SK-N-SH (cell line): ENCODE data around the gene FKRP. TPM values are rescaled to one million over a fixed set of nuclear protein-coding genes. Genes with fewer than 3 reads are reported as not detected.

Experiments used
- CTCF ChIA-PET: fragments of 300-600, 350-600 bp; formaldehyde crosslinking; extraction: SDS; loops from one replicate; lab custom pipeline; 2021; lab: Yijun Ruan, JAX
- POLR2A ChIA-PET: fragments of 350-600 bp; sonication (Branson Sonifier 250); formaldehyde crosslinking; extraction: SDS; loops from one replicate; lab custom pipeline; 2020; ENCODE audit warnings: antibody characterized with exemption, inconsistent platforms; lab: Yijun Ruan, JAX
- DNase-seq: peaks from one replicate; pipeline ENCODE4 v3.0.0; 2012
- H2AFZ ChIP-seq: fragments of 200-600 bp; sonication (generic); 2 replicates; pipeline ENCODE4 v1.8.1; 2016; ENCODE audit warnings: antibody characterized with exemption, mild to moderate bottlenecking, low read depth
- H3F3A ChIP-seq: fragments of 200-600 bp; sonication (generic); replicated peaks from 2 replicates; pipeline ENCODE3; 2016; ENCODE audit warnings: antibody characterized with exemption, mild to moderate bottlenecking; ENCODE audit not compliant: insufficient read depth
- H3K27ac ChIP-seq, 2 experiments: fragments of 200-500 bp in 1 of 2; fragments of 200-600 bp in 1 of 2; sonication (Bioruptor generic) in 1 of 2; sonication (generic), shearing (Covaris generic) in 1 of 2; 2 replicates each; pipeline versions ENCODE4 v1.5.1 to v1.6.1; 2014 to 2016; ENCODE audit warnings: low read depth in 2 of 2, inconsistent platforms in 1 of 2, low read length in 1 of 2, mild to moderate bottlenecking in 1 of 2, mixed read lengths in 1 of 2
- H3K27me3 ChIP-seq: fragments of 200-600 bp; sonication (generic), shearing (Covaris generic); 2 replicates; pipeline ENCODE4 v1.6.1; 2016; ENCODE audit warnings: mixed run types; ENCODE audit not compliant: insufficient read depth
- H3K36me3 ChIP-seq, 2 experiments: fragments of 200-500 bp in 1 of 2; fragments of 200-600 bp in 1 of 2; sonication (Bioruptor generic) in 1 of 2; sonication (generic) in 1 of 2; replicated peaks in 1 of 2; 2 replicates each; pipeline versions ENCODE3 to v1.5.1; 2014 to 2016; ENCODE audit warnings: low read length in 1 of 2, mild to moderate bottlenecking in 1 of 2; ENCODE audit not compliant: insufficient read depth in 2 of 2, control insufficient read depth in 1 of 2
- H3K4me1 ChIP-seq, 2 experiments: fragments of 200-500 bp in 1 of 2; fragments of 200-600 bp in 1 of 2; sonication (Bioruptor generic) in 1 of 2; sonication (generic), shearing (Covaris generic) in 1 of 2; 2 replicates each; pipeline versions ENCODE4 v1.5.1 to v1.6.1; 2014 to 2016; ENCODE audit warnings: low read depth in 1 of 2, low read length in 1 of 2, mixed run types in 1 of 2; ENCODE audit not compliant: insufficient read depth in 2 of 2, control insufficient read depth in 1 of 2
- H3K4me2 ChIP-seq: fragments of 200-600 bp; sonication (generic), shearing (Covaris generic); 2 replicates; pipeline ENCODE4 v1.6.1; 2017; ENCODE audit warnings: mixed run types
- H3K4me3 ChIP-seq, 2 experiments: fragments of 200-500 bp in 1 of 2; fragments of 200-600 bp in 1 of 2; sonication (Bioruptor generic) in 1 of 2; sonication (generic), shearing (Covaris generic) in 1 of 2; 2 replicates each; pipeline versions ENCODE4 v1.5.1 to v1.8.1; 2014 to 2016; ENCODE audit warnings: low read depth in 2 of 2, inconsistent platforms in 1 of 2, low read length in 1 of 2, mild to moderate bottlenecking in 1 of 2, mixed read lengths in 1 of 2, moderate library complexity in 1 of 2
- H3K79me2 ChIP-seq: fragments of 200-600 bp; sonication (generic); 2 replicates; pipeline ENCODE4 v1.8.1; 2017; ENCODE audit warnings: mild to moderate bottlenecking; ENCODE audit not compliant: insufficient read depth
- H3K9ac ChIP-seq: fragments of 200-600 bp; sonication (generic); 2 replicates; pipeline ENCODE4 v1.6.1; 2017; ENCODE audit warnings: mixed run types
- H3K9me2 ChIP-seq: fragments of 200-600 bp; sonication (generic); 2 replicates; pipeline ENCODE4 v1.6.1; 2017; ENCODE audit warnings: mixed run types
- H3K9me3 ChIP-seq: fragments of 200-600 bp; sonication (generic); 2 replicates; pipeline ENCODE4 v1.6.1; 2017; ENCODE audit warnings: mixed run types, mild to moderate bottlenecking, moderate library complexity
- H4K20me1 ChIP-seq: fragments of 200-600 bp; sonication (generic); 2 replicates; pipeline ENCODE4 v1.6.1; 2017; ENCODE audit warnings: mild to moderate bottlenecking, mixed run types; ENCODE audit not compliant: insufficient read depth
- EP300 ChIP-seq, 2 experiments: IDR thresholded peaks; 2 replicates each; pipeline versions ENCODE4 v1.4.0 to v1.6.1; 2012; ENCODE audit warnings: borderline replicate concordance in 1 of 2, low read depth in 1 of 2, low read length in 1 of 2
- EZH2phosphoT487 ChIP-seq: fragments of 200-600 bp; sonication (generic); IDR thresholded peaks from 2 replicates; pipeline ENCODE4 v1.6.1; 2017; ENCODE audit warnings: low read depth, mixed run types, mild to moderate bottlenecking, antibody characterized with exemption, moderate library complexity, borderline replicate concordance
- FOSL2 ChIP-seq: IDR thresholded peaks from 2 replicates; pipeline ENCODE4 v1.4.0; 2012; ENCODE audit warnings: low read depth, mild to moderate bottlenecking, moderate library complexity, borderline replicate concordance
- FOXJ3 ChIP-seq: sonication (generic); formaldehyde crosslinking; IDR thresholded peaks from 2 replicates; pipeline ENCODE4 v1.5.1; 2020; ENCODE audit warnings: mild to moderate bottlenecking, missing genetic modification reagents
- GATA2 ChIP-seq: sonication (generic); formaldehyde crosslinking; IDR thresholded peaks from 2 replicates; pipeline ENCODE4 v1.5.0; 2020; ENCODE audit warnings: mild to moderate bottlenecking, missing genetic modification reagents
- JUND ChIP-seq: IDR thresholded peaks from 2 replicates; pipeline ENCODE4 v1.4.0; 2012
- MXI1 ChIP-seq: IDR thresholded peaks from 2 replicates; pipeline ENCODE4 v1.6.1; 2012; ENCODE audit warnings: mild to moderate bottlenecking, low read depth, low read length, improper control_type of control experiment
- NFIC ChIP-seq: IDR thresholded peaks from 2 replicates; pipeline ENCODE4 v1.4.0; 2012; ENCODE audit warnings: borderline replicate concordance
- POLR2AphosphoS5 ChIP-seq: IDR thresholded peaks from 2 replicates; pipeline ENCODE4 v1.6.1; 2012; ENCODE audit warnings: low read depth, low read length
- RAD21 ChIP-seq: IDR thresholded peaks from 2 replicates; pipeline ENCODE4 v1.6.1; 2012; ENCODE audit warnings: mild to moderate bottlenecking, low read length
- RCOR1 ChIP-seq: fragments of 150-350 bp; IDR thresholded peaks from 2 replicates; pipeline ENCODE4 v1.6.1; 2017; ENCODE audit warnings: antibody characterized with exemption, low read length
- RFX5 ChIP-seq: IDR thresholded peaks from 2 replicates; pipeline ENCODE4 v1.6.1; 2012; ENCODE audit warnings: mild to moderate bottlenecking, improper control_type of control experiment, low read length
- SIN3A ChIP-seq: IDR thresholded peaks from 2 replicates; pipeline ENCODE4 v1.6.1; 2012; ENCODE audit warnings: low read depth, mild to moderate bottlenecking, low read length, moderate library complexity, borderline replicate concordance
- TAF1 ChIP-seq: IDR thresholded peaks from 2 replicates; pipeline ENCODE4 v1.6.1; 2012; ENCODE audit warnings: low read depth, mild to moderate bottlenecking, low read length, moderate library complexity, borderline replicate concordance
- TEAD4 ChIP-seq: IDR thresholded peaks from 2 replicates; pipeline ENCODE4 v1.4.0; 2012; ENCODE audit warnings: mild to moderate bottlenecking, borderline replicate concordance; ENCODE audit not compliant: insufficient read depth
- YY1 ChIP-seq: IDR thresholded peaks from 2 replicates; pipeline ENCODE4 v1.4.0; 2012; ENCODE audit warnings: low read depth, mild to moderate bottlenecking
- WGBS: methylation state at CpG from one replicate; pipeline ENCODE4 v1.1.6; 2017; ENCODE audit warnings: low lambda C conversion rate; 5-methylcytosine and 5-hydroxymethylcytosine counted together
- polyA plus RNA-seq, 3 experiments: library from polyadenylated mRNA; depleted of rRNA; stranded (reverse); fragments of >200 nt; gene quantifications; 2 replicates each; pipeline ENCODE4 v1.2.3, GENCODE V29; 2012
- TF ChIP-seq, protein P1 (sequence below): fragments of 150-350 bp; IDR thresholded peaks from 2 replicates; pipeline ENCODE4 v1.6.1; 2017; ENCODE audit warnings: antibody characterized with exemption, low read length, low read depth, borderline replicate concordance
- TF ChIP-seq, protein P2 (sequence below): IDR thresholded peaks from 2 replicates; pipeline ENCODE4; 2012

FKRP gene
- polyA plus RNA-seq, 1 of the 3 experiments (the other 2 are of a cell fraction), result 37.3 TPM

DNA sequence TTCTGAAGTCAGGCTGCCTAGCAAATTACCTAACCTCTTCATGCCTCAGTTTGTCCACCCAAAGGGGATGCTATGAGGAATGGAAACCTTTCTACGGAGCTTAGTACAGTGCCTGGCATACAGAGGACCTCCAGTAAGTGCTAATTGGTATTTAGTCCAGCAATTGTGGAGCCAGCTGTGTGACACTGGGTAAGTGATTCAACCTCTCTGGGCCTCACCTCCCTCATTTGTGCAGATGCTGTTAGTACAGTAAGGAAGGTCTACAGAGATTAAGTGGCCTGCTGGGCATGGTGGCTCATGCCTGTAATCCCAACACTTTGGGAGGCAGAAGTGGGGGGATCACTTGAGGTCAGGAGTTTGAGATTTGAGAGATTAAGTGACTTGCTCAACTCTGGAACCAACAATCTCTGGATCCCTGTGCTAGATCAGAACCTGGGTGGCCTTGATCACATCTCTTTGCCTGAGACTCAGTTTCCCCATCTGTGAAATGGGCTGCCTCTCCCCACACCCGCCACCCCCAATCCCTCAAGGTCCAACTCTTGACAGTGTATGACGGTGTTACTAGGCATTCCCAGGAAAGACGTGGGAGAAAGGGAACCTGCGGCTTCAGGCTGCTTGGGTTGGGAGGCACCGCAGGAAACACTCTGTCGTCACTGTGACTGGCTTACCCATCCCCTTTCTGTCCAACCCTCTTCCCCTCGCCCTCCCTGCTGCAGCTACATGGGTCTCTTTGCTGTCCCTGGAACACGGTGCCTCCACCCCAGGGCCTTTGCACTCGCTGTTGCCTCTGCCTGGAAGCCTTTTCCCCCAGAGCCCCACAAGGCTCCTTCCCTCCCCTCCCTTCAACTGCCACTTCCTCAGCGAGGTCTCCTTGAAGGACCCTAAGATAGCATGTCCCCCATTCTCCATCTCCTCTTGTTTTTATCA is 47.2 kb upstream of the FKRP start:
- DNase-seq, result no peak
- Histone ChIP-seq H3K9me2 (no peaks in the 10 kb centered on the region), H2AFZ (no peak overlapping the region), H3K4me3 (no peak overlapping the region), H3K36me3 (peaks cover 33 to 56% of the 10 kb centered on the region in 2 experiments), H3K9ac (no peak overlapping the region), H3F3A (peaks cover 8% of the 10 kb centered on the region), H3K27me3 (no peaks in the 10 kb centered on the region), H3K27ac (no peak overlapping the region), H3K4me1 (no peaks in the 10 kb centered on the region), H3K9me3 (no peaks in the 10 kb centered on the region), H3K4me2 (no peak overlapping the region), H3K79me2 (no peaks in the 10 kb centered on the region), H4K20me1 (0 out of 2 replicates have a peak, but pooled peaks cover 4% of the 10 kb centered on the region)
- 94% methylated on average over 11 of the region's 11 CpGs for WGBS
- CTCF ChIA-PET, result interaction anchor here (1.0 to 2.1 kb wide), 2 partner anchors 30 to 37 kb away, joined by 3 to 5 read pairs; no protein-coding TSS in a partner anchor
- TF ChIP-seq TEAD4 (no peak), RCOR1 (no peak), MXI1 (no peak), FOSL2 (no peak), GATA2 (CRISPR knock-in tag) (no peak), EZH2phosphoT487 (no peak), SIN3A (no peak), RAD21 (no peak), RFX5 (no peak), YY1 (no peak), NFIC (no peak), JUND (no peak), TAF1 (no peak), FOXJ3 (no peak)
- TF ChIP-seq, protein P1, sequence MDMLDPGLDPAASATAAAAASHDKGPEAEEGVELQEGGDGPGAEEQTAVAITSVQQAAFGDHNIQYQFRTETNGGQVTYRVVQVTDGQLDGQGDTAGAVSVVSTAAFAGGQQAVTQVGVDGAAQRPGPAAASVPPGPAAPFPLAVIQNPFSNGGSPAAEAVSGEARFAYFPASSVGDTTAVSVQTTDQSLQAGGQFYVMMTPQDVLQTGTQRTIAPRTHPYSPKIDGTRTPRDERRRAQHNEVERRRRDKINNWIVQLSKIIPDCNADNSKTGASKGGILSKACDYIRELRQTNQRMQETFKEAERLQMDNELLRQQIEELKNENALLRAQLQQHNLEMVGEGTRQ, result no peak
- TF ChIP-seq, protein P2, sequence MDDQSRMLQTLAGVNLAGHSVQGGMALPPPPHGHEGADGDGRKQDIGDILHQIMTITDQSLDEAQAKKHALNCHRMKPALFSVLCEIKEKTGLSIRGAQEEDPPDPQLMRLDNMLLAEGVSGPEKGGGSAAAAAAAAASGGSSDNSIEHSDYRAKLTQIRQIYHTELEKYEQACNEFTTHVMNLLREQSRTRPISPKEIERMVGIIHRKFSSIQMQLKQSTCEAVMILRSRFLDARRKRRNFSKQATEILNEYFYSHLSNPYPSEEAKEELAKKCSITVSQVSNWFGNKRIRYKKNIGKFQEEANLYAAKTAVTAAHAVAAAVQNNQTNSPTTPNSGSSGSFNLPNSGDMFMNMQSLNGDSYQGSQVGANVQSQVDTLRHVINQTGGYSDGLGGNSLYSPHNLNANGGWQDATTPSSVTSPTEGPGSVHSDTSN, result no peak
- POLR2A ChIA-PET, result no interaction called here

DNA sequence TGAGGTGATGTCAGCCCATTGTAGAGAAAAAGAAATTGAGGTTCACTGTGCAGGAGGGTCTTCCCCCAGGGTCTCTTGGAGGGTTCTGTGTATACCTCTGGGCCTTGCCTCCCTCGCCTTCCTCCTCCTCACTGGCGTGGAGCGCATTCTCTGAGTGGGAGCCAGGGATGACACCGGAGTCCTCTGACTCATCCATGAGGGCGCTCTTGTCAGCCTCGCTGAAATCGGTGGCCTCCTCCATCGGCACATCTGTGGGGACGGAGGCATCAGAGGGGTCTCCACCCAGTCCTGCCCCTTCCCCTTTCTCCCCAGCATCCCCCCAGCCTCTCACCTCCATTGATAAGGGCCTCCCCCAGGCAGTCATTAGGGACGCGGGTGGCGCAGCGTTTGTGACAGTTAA is 45.2 kb upstream of the FKRP start:
- no peak overlapping the region for H2AFZ ChIP-seq
- no peak overlapping the region for H3K9ac ChIP-seq
- DNase-seq, result peak; percentile 10
- 0 out of 2 replicates have a peak, but pooled peaks cover 4% of the 10 kb centered on the region for H4K20me1 ChIP-seq
- H3K9me2 ChIP-seq, result no peaks in the 10 kb centered on the region
- no peak for TF ChIP-seq POLR2AphosphoS5
- no peak for TF ChIP-seq SIN3A
- no peak for TF ChIP-seq RCOR1
- no peak for TF ChIP-seq TEAD4
- TF ChIP-seq EZH2phosphoT487, result no peak
- TF ChIP-seq RAD21, result no peak
- TF ChIP-seq EP300 (IDR thresholded peaks at IDR 0.05; ENCODE audit: borderline replicate concordance in 1 of 2, low read depth in 1 of 2, low read length in 1 of 2), result no peak
- TF ChIP-seq TAF1, result no peak
- TF ChIP-seq JUND, result no peak
- H3K9me3 ChIP-seq, result no peaks in the 10 kb centered on the region
- peaks cover 29 to 47% of the 10 kb centered on the region in 2 experiments for H3K36me3 ChIP-seq
- POLR2A ChIA-PET, result no interaction called here
- no peak overlapping the region for H3K27ac ChIP-seq
- H3K27me3 ChIP-seq, result no peaks in the 10 kb centered on the region
- peaks cover 8% of the 10 kb centered on the region for H3F3A ChIP-seq
- H3K79me2 ChIP-seq, result no peaks in the 10 kb centered on the region
- 95% methylated on average over 10 of the region's 13 CpGs for WGBS
- H3K4me3 ChIP-seq, result no peak overlapping the region
- no peak overlapping the region for H3K4me2 ChIP-seq
- CTCF ChIA-PET, result no interaction called here
- H3K4me1 ChIP-seq, result no peaks in the 10 kb centered on the region
